ENCODE results near the gene SMIM44.

Gene SMIM44

GRCh38 chr19:3481241-3482090, 1.8 kb downstream of the SMIM44 start:
- Histone ChIP-seq H3K27ac (ENCODE audit: low read length) (no peak overlapping the region), H3K4me1 (ENCODE audit: low read length) (no peaks in the 10 kb centered on the region), H3K9me3 (ENCODE audit: insufficient read depth, low read length) (no peaks in the 10 kb centered on the region), H3K9ac (ENCODE audit: low read length) (no peak overlapping the region), H3K79me2 (ENCODE audit: low read length) (no peaks in the 10 kb centered on the region), H3K27me3 (ENCODE audit: low read depth, low read length) (peaks cover 1% of the 10 kb centered on the region; the same call in 1 of the 2 replicates), H3K4me2 (ENCODE audit: low read length) (no peak overlapping the region), H3K4me3 (ENCODE audit: low read length) (no peak overlapping the region), H2AFZ (ENCODE audit: low read depth, low read length) (no peak overlapping the region), H4K20me1 (ENCODE audit: insufficient read depth, low read length) (no peaks in the 10 kb centered on the region; the same call in 1 of the 2 replicates), H3K36me3 (replicated peaks; ENCODE audit: low read depth, low read length) (no peaks in the 10 kb centered on the region)
- TF ChIP-seq CTCF (IDR thresholded peaks at IDR 0.05; ENCODE audit: low read depth, low read length) (no peak), EZH2phosphoT487 (IDR thresholded peaks at IDR 0.05; ENCODE audit: low read depth) (no peak)

- TF ChIP-seq CTCF (IDR thresholded peaks at IDR 0.05; ENCODE audit: low read depth, low read length): no peak
- no peak for TF ChIP-seq EZH2phosphoT487 (IDR thresholded peaks at IDR 0.05; ENCODE audit: low read depth)
- no peaks in the 10 kb centered on the region for H3K79me2 ChIP-seq (ENCODE audit: low read length)
- H3K4me1 ChIP-seq (ENCODE audit: low read length): no peaks in the 10 kb centered on the region
- H3K9ac ChIP-seq (ENCODE audit: low read length): no peak within 1 kb of the TSS
- H2AFZ ChIP-seq (ENCODE audit: low read depth, low read length): no peak within 1 kb of the TSS
- H3K27me3 ChIP-seq (ENCODE audit: low read depth, low read length): peaks cover 8% of the 10 kb centered on the region; the same call in 1 of the 2 replicates
- H3K27ac ChIP-seq (ENCODE audit: low read length): no peak within 1 kb of the TSS
- H3K36me3 ChIP-seq (replicated peaks; ENCODE audit: low read depth, low read length): no peaks in the 10 kb centered on the region
- no peak within 1 kb of the TSS for H3K4me3 ChIP-seq (ENCODE audit: low read length)
- H3K9me3 ChIP-seq (ENCODE audit: insufficient read depth, low read length): no peaks in the 10 kb centered on the region
- no peaks in the 10 kb centered on the region; the same call in 1 of the 2 replicates for H4K20me1 ChIP-seq (ENCODE audit: insufficient read depth, low read length)
- H3K4me2 ChIP-seq (ENCODE audit: low read length): no peak within 1 kb of the TSS
Observed at GRCh38 chr19:3480383-3481091, 2.7 kb downstream of the SMIM44 start, which contains the start of gene SMIM24. TSS of gene SMIM24 (minus strand) at chr19:3480525. CDS start at chr19:3480463, 62 bp downstream.

GRCh38 chr19:3479834-3480215, 3.4 kb downstream of the SMIM44 start:
- no peak overlapping the region for H3K4me3 ChIP-seq (ENCODE audit: low read length)
- H3K27me3 ChIP-seq (ENCODE audit: low read depth, low read length): peaks cover 14% of the 10 kb centered on the region; the same call in 1 of the 2 replicates
- no peaks in the 10 kb centered on the region for H3K79me2 ChIP-seq (ENCODE audit: low read length)
- no peak overlapping the region for H3K27ac ChIP-seq (ENCODE audit: low read length)
- no peak for TF ChIP-seq EZH2phosphoT487 (IDR thresholded peaks at IDR 0.05; ENCODE audit: low read depth)
- TF ChIP-seq CTCF (IDR thresholded peaks at IDR 0.05; ENCODE audit: low read depth, low read length): no peak
- no peak overlapping the region for H2AFZ ChIP-seq (ENCODE audit: low read depth, low read length)
- no peaks in the 10 kb centered on the region for H3K4me1 ChIP-seq (ENCODE audit: low read length)
- no peak overlapping the region for H3K4me2 ChIP-seq (ENCODE audit: low read length)
- no peak overlapping the region for H3K9ac ChIP-seq (ENCODE audit: low read length)
- H3K36me3 ChIP-seq (replicated peaks; ENCODE audit: low read depth, low read length): no peaks in the 10 kb centered on the region
- no peaks in the 10 kb centered on the region for H3K9me3 ChIP-seq (ENCODE audit: insufficient read depth, low read length)
- no peaks in the 10 kb centered on the region; the same call in 1 of the 2 replicates for H4K20me1 ChIP-seq (ENCODE audit: insufficient read depth, low read length)
